Sigmoid colon (tissue), 4 donors: ENCODE results near the gene SLAMF6.

ENCODE experiments used
- CTCF ChIP-seq, 4 experiments: fragments of 450-650 bp in 3 of 4; fragments of 200-600 bp in 1 of 4; IDR thresholded peaks; one replicate each; pipeline ENCODE4 v1.5.1; 2016 to 2019; ENCODE audit warnings: antibody characterized with exemption in 4 of 4, mild to moderate bottlenecking in 3 of 4, moderate library complexity in 2 of 4
- EP300 ChIP-seq, 4 donors: sonication (generic); formaldehyde crosslinking; IDR thresholded peaks; one replicate each; pipeline ENCODE4 v1.6.1; 2017; ENCODE audit warnings: antibody characterized with exemption in 4 of 4
- POLR2A ChIP-seq, 2 donors: fragments of 450-650 bp; IDR thresholded peaks; one replicate each; pipeline ENCODE4 v1.6.1; 2016; ENCODE audit warnings: antibody characterized with exemption in 2 of 2, mild to moderate bottlenecking in 2 of 2, moderate library complexity in 2 of 2
- POLR2AphosphoS5 ChIP-seq, 4 donors: sonication (generic); formaldehyde crosslinking; IDR thresholded peaks; one replicate each; pipeline ENCODE4 v1.6.1; 2017; ENCODE audit warnings: antibody characterized with exemption in 4 of 4

- TF ChIP-seq CTCF (IDR thresholded peaks at IDR 0.05): no peak
- no peak for TF ChIP-seq POLR2AphosphoS5 (IDR thresholded peaks at IDR 0.05)
- TF ChIP-seq POLR2A (IDR thresholded peaks at IDR 0.05): no peak
- TF ChIP-seq EP300 (IDR thresholded peaks at IDR 0.05): no peak
Observed at GRCh38 chr1:160539990-160540858, 17.2 kb upstream of the SLAMF6 start.
